H54 (cell line): Measurements from ENCODE around the gene PAM16.

Experiments
- DNase-seq: peaks from one replicate; pipeline ENCODE4 v3.0.0; 2011; ENCODE audit warnings: low spot score, mixed read lengths; ENCODE audit not compliant: insufficient read length
- FAIRE-seq: peaks from 3 replicates; lab custom pipeline; 2011; peaks lifted over from hg19 to GRCh38; lab: Jason Lieb, UNC
- POLR2A ChIP-seq: IDR thresholded peaks from 2 replicates; pipeline ENCODE4 v1.6.1; 2011; ENCODE audit warnings: low read depth, mild to moderate bottlenecking, low read length

PAM16 gene

GRCh38 chr16:4321286-4322120, 29.6 kb downstream of the PAM16 start:
- FAIRE-seq, result no peak
- TF ChIP-seq POLR2A, result no peak
- DNase-seq, result no peak

GRCh38 chr16:4320571-4321137, 30.5 kb downstream of the PAM16 start:
- TF ChIP-seq POLR2A, result no peak
- no peak for FAIRE-seq

GRCh38 chr16:4319454-4320421, 31.4 kb downstream of the PAM16 start:
- no peak for DNase-seq
- TF ChIP-seq POLR2A, result no peak
- FAIRE-seq, result no peak

More at GRCh38 chr16:4320571-4321137, 30.5 kb downstream of the PAM16 start:
- DNase-seq, result no peak

- TF ChIP-seq POLR2A, result no peak
- FAIRE-seq, result no peak
- DNase-seq, result no peak
Measured at GRCh38 chr16:4318967-4319366, 32.2 kb downstream of the PAM16 start.

- no peak for TF ChIP-seq POLR2A
- DNase-seq (no peak), FAIRE-seq (no peak)
Measured at GRCh38 chr16:4318451-4318910, 32.6 kb downstream of the PAM16 start.

GRCh38 chr16:4317532-4318450, 33.3 kb downstream of the PAM16 start:
- no peak for TF ChIP-seq POLR2A
- no peak for FAIRE-seq
- peak; percentile 80 for DNase-seq

DNA sequence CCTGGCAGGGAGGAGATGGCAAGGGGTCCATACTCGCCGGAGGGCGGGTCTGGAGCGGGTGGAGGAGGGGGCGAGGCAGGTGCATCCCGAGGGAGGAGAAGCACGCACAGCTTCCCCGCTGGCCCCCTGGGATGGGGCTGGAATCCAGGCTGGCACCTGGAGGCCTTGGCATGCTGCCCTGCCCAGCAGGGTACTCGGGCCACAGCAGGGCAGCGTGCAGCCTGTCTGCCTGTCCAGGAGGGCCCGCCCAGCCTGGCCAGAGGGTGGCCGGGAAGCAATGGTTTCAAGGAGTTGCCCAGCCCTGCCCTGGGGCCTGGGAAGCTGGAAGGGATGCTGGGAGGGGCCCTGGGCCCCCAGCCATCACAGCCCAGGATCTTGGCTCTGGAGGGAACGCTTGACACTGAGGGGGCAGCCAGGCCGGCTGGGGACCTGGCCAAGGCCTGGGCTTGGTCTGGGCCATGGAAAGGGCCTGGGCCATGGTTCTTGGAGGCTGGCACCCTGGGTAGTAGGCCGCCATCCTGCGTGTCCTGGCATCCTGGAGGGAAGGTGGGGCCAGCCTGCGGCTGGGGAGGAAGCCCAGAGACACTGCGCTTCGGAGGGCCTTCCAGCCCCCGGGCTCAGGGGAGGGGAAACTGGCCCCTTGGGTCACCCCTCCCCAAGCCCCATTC, 34.1 kb downstream of the PAM16 start:
- DNase-seq, result peak; percentile 94
- peak; percentile 50 for FAIRE-seq
- TF ChIP-seq POLR2A, result peak; percentile 8; the same call in 1 of the 2 replicates

GRCh38 chr16:4316108-4316863, 34.8 kb downstream of the PAM16 start:
- DNase-seq, result no peak
- no peak for FAIRE-seq
- no peak for TF ChIP-seq POLR2A

DNA sequence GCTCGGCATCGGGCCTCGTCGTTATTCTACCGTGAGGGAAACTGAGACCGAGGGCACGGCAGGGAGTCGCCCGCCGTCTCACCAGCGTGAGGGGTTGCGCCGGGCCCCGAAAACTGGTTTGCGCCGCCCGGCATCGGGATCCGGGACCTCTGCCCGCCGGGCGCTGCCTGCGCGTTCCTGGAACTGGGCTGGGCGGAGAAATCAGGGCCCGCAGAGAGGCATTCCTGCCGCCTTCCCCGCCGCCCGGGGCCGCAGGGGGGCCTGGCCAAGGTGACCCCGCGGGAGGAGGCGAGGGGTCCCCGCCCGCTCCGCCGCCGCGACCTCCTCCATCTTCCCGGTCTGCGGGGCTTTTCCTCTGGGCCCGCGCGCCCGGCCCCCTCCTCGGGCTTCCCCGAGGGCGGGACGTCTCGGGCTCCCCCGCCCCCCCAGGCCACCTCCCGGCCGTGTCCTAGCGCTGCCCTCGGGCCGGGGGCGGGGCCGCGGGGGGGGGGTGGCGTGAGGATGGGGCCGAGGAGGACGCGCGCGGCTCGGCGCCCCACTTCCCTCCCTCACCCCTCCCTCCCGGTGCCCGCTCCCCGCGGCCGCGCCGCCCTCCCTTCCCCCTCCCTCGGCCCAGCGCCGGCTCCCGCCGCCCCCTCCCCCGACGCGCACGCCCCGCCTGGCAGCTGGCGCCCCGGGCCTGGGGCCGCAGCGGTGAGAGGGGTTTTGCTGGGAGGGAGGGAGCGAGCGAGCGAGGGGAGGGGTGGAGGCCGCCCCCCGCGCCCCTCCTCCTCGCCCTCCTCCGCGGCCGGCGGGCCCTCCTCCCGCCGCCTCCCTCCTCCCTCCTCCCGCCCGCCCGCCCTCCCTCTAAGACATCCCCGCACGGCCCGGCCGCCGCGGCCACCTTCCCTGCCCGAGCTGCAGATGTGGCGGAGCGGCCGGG, 35.7 kb downstream of the PAM16 start, which contains the start of gene GLIS2:
TSS of gene GLIS2 (plus strand) at position 882 of the 922 bp plus-strand sequence. CDS start 16,214 bp downstream, outside the sequence.
- no peak for FAIRE-seq
- TF ChIP-seq POLR2A, result no peak

GRCh38 chr16:4314532-4315185, 36.5 kb downstream of the PAM16 start:
- TF ChIP-seq POLR2A, result no peak
- DNase-seq, result no peak
- FAIRE-seq, result no peak

More for the DNA sequence above, 35.7 kb downstream of the PAM16 start, which contains the start of gene GLIS2:
- peak; percentile 86 for DNase-seq
